K562 (cell line): ENCODE measurements around the gene SMNDC1. TPM values are rescaled to one million over a fixed set of nuclear protein-coding genes. Genes with fewer than 3 reads are reported as not detected.

ENCODE experiments used
- FOXJ3 ChIP-seq: sonication (generic); formaldehyde crosslinking; IDR thresholded peaks from 2 replicates; pipeline ENCODE4 v1.4.0; 2020; ENCODE audit warnings: mild to moderate bottlenecking, missing genetic modification reagents
- SMAD2 ChIP-seq: fragments of 150-350 bp; IDR thresholded peaks from 2 replicates; pipeline ENCODE4 v1.6.1; 2014; ENCODE audit warnings: low read depth, mild to moderate bottlenecking, low read length
- TCF3 ChIP-seq: sonication (generic); formaldehyde crosslinking; IDR thresholded peaks from 2 replicates; pipeline ENCODE4 v1.4.0; 2020; ENCODE audit warnings: mild to moderate bottlenecking, missing genetic modification reagents
- TGIF2 ChIP-seq: sonication (generic); formaldehyde crosslinking; IDR thresholded peaks from 2 replicates; pipeline ENCODE4 v1.8.1; 2022; ENCODE audit warnings: mild to moderate bottlenecking, missing genetic modification reagents, moderate library complexity
- ZKSCAN1 ChIP-seq: fragments of 150-350 bp; IDR thresholded peaks from 2 replicates; pipeline ENCODE4 v1.6.1; 2016; ENCODE audit warnings: low read depth, low read length
- ZNF239 ChIP-seq: fragments of 250-450 bp; sonication (Bioruptor Pico); IDR thresholded peaks from 2 replicates; pipeline ENCODE4 v1.4.0; 2020; ENCODE audit warnings: mild to moderate bottlenecking
- ZNF436 ChIP-seq: fragments of 250-450, 450-650 bp; sonication (Bioruptor Pico); formaldehyde crosslinking; IDR thresholded peaks from 2 replicates; pipeline ENCODE4 v1.7.0; 2020; ENCODE audit warnings: mild to moderate bottlenecking
- polyA plus RNA-seq, 8 experiments: library from polyadenylated mRNA; depleted of rRNA in 4 of 8; stranded (reverse) in 5 of 8; unstranded in 3 of 8; fragments of >200 nt; fragmentation: Nextera tagmentation in 2 of 8; fragmentation: Illumina TruSeq in 1 of 8; extraction: Ambion mirVana in 2 of 8; extraction: Trizol in 1 of 8; gene quantifications; 2 replicates each; pipeline versions ENCODE4 v1.2.1 to v1.2.3, GENCODE V29; 2011 to 2014; ENCODE audit warnings: inconsistent platforms in 1 of 8, missing spikeins in 1 of 8
- total RNA-seq, 7 experiments: library from RNA; depleted of rRNA in 6 of 7; stranded (reverse); fragments of >200 nt in 6 of 7; fragmentation: Illumina TruSeq in 2 of 7; extraction: Trizol in 2 of 7; gene quantifications; 2 replicates each; pipeline versions ENCODE4 v1.2.1 to v1.2.3, GENCODE V29; 2011 to 2021; ENCODE audit warnings: low replicate concordance in 1 of 7
- TF ChIP-seq, protein P1 (sequence below): fragments of 200-600 bp; sonication (generic); IDR thresholded peaks from one replicate; pipeline ENCODE4 v1.6.1; 2012; ENCODE audit warnings: mild to moderate bottlenecking, low read depth, low read length, inconsistent platforms
- TF ChIP-seq, protein P2 (sequence below): sonication (generic); formaldehyde crosslinking; IDR thresholded peaks from 2 replicates; pipeline ENCODE4 v1.8.0; 2022; ENCODE audit warnings: missing genetic modification reagents, mild to moderate bottlenecking, borderline replicate concordance
- TF ChIP-seq, protein P3 (sequence below): fragments of 250-450 bp; sonication (Bioruptor Pico); IDR thresholded peaks from 2 replicates; pipeline ENCODE4 v1.4.0; 2020

The SMNDC1 gene
- total and polyA plus RNA-seq, 9 of the 15 experiments (the other 6 are each of a cell fraction or from before 2014, with no cell fraction given): 6.8 to 35.8 (median 12.3) TPM

DNA sequence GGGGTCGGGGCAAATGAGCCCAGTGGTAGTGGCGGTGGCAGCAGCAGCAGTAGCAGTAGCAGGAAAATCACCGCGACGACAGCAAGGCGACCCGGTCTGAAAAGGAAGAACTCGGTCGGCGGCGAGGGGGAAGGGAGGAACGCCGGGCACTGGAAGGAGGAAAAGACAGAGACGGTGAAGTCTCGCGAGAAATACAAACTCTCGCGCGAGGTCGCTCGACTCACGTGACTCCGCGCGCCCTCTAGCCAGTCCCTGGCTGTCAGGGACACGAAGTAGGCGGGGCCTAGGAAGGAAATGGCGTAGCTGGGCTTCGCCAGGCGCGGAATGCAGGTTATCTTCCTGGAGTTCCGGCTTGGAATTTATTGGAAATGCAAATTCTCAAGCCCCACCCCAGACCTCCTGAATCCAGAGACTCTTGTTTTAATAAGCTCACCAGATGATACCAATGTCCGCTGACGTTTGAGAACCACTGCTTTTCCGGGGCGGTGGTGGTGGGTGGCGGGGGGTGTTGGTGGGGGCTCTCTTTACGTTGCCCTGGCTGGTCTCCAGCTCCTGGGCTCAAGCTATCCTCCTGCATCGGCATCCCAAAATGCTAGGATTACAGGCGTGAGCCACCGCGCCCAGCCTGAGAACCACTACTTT lies at the start of gene SMNDC1 (continued):
- TF ChIP-seq, protein P1, sequence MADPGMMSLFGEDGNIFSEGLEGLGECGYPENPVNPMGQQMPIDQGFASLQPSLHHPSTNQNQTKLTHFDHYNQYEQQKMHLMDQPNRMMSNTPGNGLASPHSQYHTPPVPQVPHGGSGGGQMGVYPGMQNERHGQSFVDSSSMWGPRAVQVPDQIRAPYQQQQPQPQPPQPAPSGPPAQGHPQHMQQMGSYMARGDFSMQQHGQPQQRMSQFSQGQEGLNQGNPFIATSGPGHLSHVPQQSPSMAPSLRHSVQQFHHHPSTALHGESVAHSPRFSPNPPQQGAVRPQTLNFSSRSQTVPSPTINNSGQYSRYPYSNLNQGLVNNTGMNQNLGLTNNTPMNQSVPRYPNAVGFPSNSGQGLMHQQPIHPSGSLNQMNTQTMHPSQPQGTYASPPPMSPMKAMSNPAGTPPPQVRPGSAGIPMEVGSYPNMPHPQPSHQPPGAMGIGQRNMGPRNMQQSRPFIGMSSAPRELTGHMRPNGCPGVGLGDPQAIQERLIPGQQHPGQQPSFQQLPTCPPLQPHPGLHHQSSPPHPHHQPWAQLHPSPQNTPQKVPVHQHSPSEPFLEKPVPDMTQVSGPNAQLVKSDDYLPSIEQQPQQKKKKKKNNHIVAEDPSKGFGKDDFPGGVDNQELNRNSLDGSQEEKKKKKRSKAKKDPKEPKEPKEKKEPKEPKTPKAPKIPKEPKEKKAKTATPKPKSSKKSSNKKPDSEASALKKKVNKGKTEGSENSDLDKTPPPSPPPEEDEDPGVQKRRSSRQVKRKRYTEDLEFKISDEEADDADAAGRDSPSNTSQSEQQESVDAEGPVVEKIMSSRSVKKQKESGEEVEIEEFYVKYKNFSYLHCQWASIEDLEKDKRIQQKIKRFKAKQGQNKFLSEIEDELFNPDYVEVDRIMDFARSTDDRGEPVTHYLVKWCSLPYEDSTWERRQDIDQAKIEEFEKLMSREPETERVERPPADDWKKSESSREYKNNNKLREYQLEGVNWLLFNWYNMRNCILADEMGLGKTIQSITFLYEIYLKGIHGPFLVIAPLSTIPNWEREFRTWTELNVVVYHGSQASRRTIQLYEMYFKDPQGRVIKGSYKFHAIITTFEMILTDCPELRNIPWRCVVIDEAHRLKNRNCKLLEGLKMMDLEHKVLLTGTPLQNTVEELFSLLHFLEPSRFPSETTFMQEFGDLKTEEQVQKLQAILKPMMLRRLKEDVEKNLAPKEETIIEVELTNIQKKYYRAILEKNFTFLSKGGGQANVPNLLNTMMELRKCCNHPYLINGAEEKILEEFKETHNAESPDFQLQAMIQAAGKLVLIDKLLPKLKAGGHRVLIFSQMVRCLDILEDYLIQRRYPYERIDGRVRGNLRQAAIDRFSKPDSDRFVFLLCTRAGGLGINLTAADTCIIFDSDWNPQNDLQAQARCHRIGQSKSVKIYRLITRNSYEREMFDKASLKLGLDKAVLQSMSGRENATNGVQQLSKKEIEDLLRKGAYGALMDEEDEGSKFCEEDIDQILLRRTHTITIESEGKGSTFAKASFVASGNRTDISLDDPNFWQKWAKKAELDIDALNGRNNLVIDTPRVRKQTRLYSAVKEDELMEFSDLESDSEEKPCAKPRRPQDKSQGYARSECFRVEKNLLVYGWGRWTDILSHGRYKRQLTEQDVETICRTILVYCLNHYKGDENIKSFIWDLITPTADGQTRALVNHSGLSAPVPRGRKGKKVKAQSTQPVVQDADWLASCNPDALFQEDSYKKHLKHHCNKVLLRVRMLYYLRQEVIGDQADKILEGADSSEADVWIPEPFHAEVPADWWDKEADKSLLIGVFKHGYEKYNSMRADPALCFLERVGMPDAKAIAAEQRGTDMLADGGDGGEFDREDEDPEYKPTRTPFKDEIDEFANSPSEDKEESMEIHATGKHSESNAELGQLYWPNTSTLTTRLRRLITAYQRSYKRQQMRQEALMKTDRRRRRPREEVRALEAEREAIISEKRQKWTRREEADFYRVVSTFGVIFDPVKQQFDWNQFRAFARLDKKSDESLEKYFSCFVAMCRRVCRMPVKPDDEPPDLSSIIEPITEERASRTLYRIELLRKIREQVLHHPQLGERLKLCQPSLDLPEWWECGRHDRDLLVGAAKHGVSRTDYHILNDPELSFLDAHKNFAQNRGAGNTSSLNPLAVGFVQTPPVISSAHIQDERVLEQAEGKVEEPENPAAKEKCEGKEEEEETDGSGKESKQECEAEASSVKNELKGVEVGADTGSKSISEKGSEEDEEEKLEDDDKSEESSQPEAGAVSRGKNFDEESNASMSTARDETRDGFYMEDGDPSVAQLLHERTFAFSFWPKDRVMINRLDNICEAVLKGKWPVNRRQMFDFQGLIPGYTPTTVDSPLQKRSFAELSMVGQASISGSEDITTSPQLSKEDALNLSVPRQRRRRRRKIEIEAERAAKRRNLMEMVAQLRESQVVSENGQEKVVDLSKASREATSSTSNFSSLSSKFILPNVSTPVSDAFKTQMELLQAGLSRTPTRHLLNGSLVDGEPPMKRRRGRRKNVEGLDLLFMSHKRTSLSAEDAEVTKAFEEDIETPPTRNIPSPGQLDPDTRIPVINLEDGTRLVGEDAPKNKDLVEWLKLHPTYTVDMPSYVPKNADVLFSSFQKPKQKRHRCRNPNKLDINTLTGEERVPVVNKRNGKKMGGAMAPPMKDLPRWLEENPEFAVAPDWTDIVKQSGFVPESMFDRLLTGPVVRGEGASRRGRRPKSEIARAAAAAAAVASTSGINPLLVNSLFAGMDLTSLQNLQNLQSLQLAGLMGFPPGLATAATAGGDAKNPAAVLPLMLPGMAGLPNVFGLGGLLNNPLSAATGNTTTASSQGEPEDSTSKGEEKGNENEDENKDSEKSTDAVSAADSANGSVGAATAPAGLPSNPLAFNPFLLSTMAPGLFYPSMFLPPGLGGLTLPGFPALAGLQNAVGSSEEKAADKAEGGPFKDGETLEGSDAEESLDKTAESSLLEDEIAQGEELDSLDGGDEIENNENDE: no peak
- TF ChIP-seq TCF3 (no peak), TGIF2 (CRISPR knock-in tag) (no peak), ZNF239 (CRISPR knock-in tag) (no peak), ZKSCAN1 (no peak), FOXJ3 (CRISPR knock-in tag) (no peak), ZNF436 (CRISPR knock-in tag) (no peak), SMAD2 (no peak)
- TF ChIP-seq, protein P2, sequence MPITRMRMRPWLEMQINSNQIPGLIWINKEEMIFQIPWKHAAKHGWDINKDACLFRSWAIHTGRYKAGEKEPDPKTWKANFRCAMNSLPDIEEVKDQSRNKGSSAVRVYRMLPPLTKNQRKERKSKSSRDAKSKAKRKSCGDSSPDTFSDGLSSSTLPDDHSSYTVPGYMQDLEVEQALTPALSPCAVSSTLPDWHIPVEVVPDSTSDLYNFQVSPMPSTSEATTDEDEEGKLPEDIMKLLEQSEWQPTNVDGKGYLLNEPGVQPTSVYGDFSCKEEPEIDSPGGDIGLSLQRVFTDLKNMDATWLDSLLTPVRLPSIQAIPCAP (CRISPR knock-in tag): no peak
- TF ChIP-seq, protein P3, sequence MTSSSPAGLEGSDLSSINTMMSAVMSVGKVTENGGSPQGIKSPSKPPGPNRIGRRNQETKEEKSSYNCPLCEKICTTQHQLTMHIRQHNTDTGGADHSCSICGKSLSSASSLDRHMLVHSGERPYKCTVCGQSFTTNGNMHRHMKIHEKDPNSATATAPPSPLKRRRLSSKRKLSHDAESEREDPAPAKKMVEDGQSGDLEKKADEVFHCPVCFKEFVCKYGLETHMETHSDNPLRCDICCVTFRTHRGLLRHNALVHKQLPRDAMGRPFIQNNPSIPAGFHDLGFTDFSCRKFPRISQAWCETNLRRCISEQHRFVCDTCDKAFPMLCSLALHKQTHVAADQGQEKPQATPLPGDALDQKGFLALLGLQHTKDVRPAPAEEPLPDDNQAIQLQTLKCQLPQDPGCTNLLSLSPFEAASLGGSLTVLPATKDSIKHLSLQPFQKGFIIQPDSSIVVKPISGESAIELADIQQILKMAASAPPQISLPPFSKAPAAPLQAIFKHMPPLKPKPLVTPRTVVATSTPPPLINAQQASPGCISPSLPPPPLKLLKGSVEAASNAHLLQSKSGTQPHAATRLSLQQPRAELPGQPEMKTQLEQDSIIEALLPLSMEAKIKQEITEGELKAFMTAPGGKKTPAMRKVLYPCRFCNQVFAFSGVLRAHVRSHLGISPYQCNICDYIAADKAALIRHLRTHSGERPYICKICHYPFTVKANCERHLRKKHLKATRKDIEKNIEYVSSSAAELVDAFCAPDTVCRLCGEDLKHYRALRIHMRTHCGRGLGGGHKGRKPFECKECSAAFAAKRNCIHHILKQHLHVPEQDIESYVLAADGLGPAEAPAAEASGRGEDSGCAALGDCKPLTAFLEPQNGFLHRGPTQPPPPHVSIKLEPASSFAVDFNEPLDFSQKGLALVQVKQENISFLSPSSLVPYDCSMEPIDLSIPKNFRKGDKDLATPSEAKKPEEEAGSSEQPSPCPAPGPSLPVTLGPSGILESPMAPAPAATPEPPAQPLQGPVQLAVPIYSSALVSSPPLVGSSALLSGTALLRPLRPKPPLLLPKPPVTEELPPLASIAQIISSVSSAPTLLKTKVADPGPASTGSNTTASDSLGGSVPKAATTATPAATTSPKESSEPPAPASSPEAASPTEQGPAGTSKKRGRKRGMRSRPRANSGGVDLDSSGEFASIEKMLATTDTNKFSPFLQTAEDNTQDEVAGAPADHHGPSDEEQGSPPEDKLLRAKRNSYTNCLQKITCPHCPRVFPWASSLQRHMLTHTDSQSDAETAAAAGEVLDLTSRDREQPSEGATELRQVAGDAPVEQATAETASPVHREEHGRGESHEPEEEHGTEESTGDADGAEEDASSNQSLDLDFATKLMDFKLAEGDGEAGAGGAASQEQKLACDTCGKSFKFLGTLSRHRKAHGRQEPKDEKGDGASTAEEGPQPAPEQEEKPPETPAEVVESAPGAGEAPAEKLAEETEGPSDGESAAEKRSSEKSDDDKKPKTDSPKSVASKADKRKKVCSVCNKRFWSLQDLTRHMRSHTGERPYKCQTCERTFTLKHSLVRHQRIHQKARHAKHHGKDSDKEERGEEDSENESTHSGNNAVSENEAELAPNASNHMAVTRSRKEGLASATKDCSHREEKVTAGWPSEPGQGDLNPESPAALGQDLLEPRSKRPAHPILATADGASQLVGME (CRISPR knock-in tag): no peak
